Measurements from ENCODE around the gene TMC7.

Gene TMC7

GRCh38 chr16:18943414-18943813 lies 40.3 kb upstream of the TMC7 start:
- Histone ChIP-seq H3K79me2 (ENCODE audit: insufficient read depth, low read length) (no peaks in the 10 kb centered on the region), H3K27ac (ENCODE audit: low read depth, low read length) (no peak overlapping the region), H3K27me3 (ENCODE audit: low read length) (no peaks in the 10 kb centered on the region), H3K9ac (ENCODE audit: low read length) (no peak overlapping the region), H2AFZ (ENCODE audit: low read depth, low read length, severe bottlenecking) (no peak overlapping the region), H3K4me3 (ENCODE audit: insufficient read depth, low read length, poor library complexity, severe bottlenecking) (no peak overlapping the region), H3K36me3 (ENCODE audit: low read length) (no peaks in the 10 kb centered on the region), H4K20me1 (ENCODE audit: low read depth, low read length) (no peaks in the 10 kb centered on the region), H3K9me3 (ENCODE audit: insufficient read depth, low read length) (no peaks in the 10 kb centered on the region), H3F3A (ENCODE audit: insufficient read depth) (no peaks in the 10 kb centered on the region), H3K4me2 (ENCODE audit: low read depth, low read length, poor library complexity, severe bottlenecking) (no peak overlapping the region), H3K9me2 (replicated peaks; ENCODE audit: insufficient read depth, low read length) (no peaks in the 10 kb centered on the region)
- TF ChIP-seq CTCF (IDR thresholded peaks at IDR 0.05; ENCODE audit: insufficient read depth, low read length, poor library complexity, severe bottlenecking) (no peak), EZH2phosphoT487 (conservative IDR thresholded peaks at IDR 0.05; ENCODE audit: low read length) (no peak)

DNA sequence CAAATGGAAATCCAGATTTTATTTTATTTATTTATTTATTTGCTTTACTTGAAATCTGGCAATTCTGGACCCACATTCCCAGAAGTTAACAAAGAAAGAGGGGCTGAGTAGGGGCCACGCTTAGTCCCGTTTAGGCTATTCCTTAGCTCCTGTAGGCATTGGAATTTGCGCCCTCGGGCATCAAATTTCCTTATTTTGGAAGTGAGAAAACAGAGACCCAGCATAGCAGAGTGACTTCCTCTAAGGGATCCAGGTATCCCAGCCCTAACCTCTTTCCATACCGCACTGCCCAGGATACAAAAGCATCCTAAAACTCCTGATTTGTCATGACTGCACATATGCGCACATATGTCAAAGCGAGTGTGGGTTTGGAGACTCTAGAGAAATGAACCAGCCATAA lies 38.5 kb upstream of the TMC7 start:
- Histone ChIP-seq H3K36me3 (ENCODE audit: low read length) (no peaks in the 10 kb centered on the region), H3K9me2 (replicated peaks; ENCODE audit: insufficient read depth, low read length) (no peaks in the 10 kb centered on the region), H2AFZ (ENCODE audit: low read depth, low read length, severe bottlenecking) (no peak overlapping the region), H4K20me1 (ENCODE audit: low read depth, low read length) (no peaks in the 10 kb centered on the region), H3K4me3 (ENCODE audit: insufficient read depth, low read length, poor library complexity, severe bottlenecking) (no peak overlapping the region), H3K9me3 (ENCODE audit: insufficient read depth, low read length) (no peaks in the 10 kb centered on the region), H3K27me3 (ENCODE audit: low read length) (no peaks in the 10 kb centered on the region), H3K9ac (ENCODE audit: low read length) (no peak overlapping the region), H3K79me2 (ENCODE audit: insufficient read depth, low read length) (no peaks in the 10 kb centered on the region), H3K4me2 (ENCODE audit: low read depth, low read length, poor library complexity, severe bottlenecking) (no peak overlapping the region), H3F3A (ENCODE audit: insufficient read depth) (no peaks in the 10 kb centered on the region), H3K27ac (ENCODE audit: low read depth, low read length) (no peak overlapping the region)
- TF ChIP-seq CTCF (IDR thresholded peaks at IDR 0.05; ENCODE audit: insufficient read depth, low read length, poor library complexity, severe bottlenecking): no peak
- TF ChIP-seq EZH2phosphoT487 (conservative IDR thresholded peaks at IDR 0.05; ENCODE audit: low read length): no peak

GRCh38 chr16:18948372-18949020 lies 35.2 kb upstream of the TMC7 start:
- no peak for TF ChIP-seq CTCF (IDR thresholded peaks at IDR 0.05; ENCODE audit: insufficient read depth, low read length, poor library complexity, severe bottlenecking)
- TF ChIP-seq EZH2phosphoT487 (conservative IDR thresholded peaks at IDR 0.05; ENCODE audit: low read length): no peak
- H3K36me3 ChIP-seq (ENCODE audit: low read length): no peaks in the 10 kb centered on the region
- no peak overlapping the region for H3K27ac ChIP-seq (ENCODE audit: low read depth, low read length)
- no peaks in the 10 kb centered on the region for H3K79me2 ChIP-seq (ENCODE audit: insufficient read depth, low read length)
- no peak overlapping the region for H2AFZ ChIP-seq (ENCODE audit: low read depth, low read length, severe bottlenecking)
- H3K4me2 ChIP-seq (ENCODE audit: low read depth, low read length, poor library complexity, severe bottlenecking): no peak overlapping the region
- no peaks in the 10 kb centered on the region for H3K9me2 ChIP-seq (replicated peaks; ENCODE audit: insufficient read depth, low read length)
- no peaks in the 10 kb centered on the region for H3K27me3 ChIP-seq (ENCODE audit: low read length)
- no peaks in the 10 kb centered on the region for H3K9me3 ChIP-seq (ENCODE audit: insufficient read depth, low read length)
- no peaks in the 10 kb centered on the region for H4K20me1 ChIP-seq (ENCODE audit: low read depth, low read length)
- no peak overlapping the region for H3K9ac ChIP-seq (ENCODE audit: low read length)
- no peak overlapping the region for H3K4me3 ChIP-seq (ENCODE audit: insufficient read depth, low read length, poor library complexity, severe bottlenecking)
- H3F3A ChIP-seq (ENCODE audit: insufficient read depth): no peaks in the 10 kb centered on the region

All from SU-DHL-6 (cell line).